Measurements from ENCODE around the gene MOB3C. TPM values are rescaled to one million over a fixed set of nuclear protein-coding genes. Genes with fewer than 3 reads are reported as not detected.

The MOB3C gene
- total and polyA plus RNA-seq, 2 donors (not counting 1 experiment from before 2014, with no cell fraction given): 9.1 to 14.9 TPM

GRCh38 chr1:46596846-46597245 lies 19.8 kb downstream of the MOB3C start:
- no peak for DNase-seq (ENCODE audit: low read depth in 2 of 2)
- no peak overlapping the region for H3K4me3 ChIP-seq (replicated peaks in 1 of 4; ENCODE audit: control extremely low read depth in 1 of 4, insufficient read depth in 1 of 4, low read depth in 3 of 4, low read length in 4 of 4)
- no peaks in the 10 kb centered on the region for H3K79me2 ChIP-seq (ENCODE audit: control insufficient read depth, insufficient read depth, low read length)
- no peak overlapping the region for H3K9ac ChIP-seq (ENCODE audit: insufficient read depth, low read length)
- no peaks in the 10 kb centered on the region for H3K27me3 ChIP-seq (ENCODE audit: control insufficient read depth, insufficient read depth, low read length)
- H2AFZ ChIP-seq (ENCODE audit: low read length): no peak overlapping the region
- no peak overlapping the region for H3K4me2 ChIP-seq (ENCODE audit: extremely low read depth, insufficient read depth, low read length)
- no peaks in the 10 kb centered on the region for H3K9me3 ChIP-seq (ENCODE audit: control insufficient read depth, insufficient read depth, low read depth, low read length)
- H3K27ac ChIP-seq (ENCODE audit: insufficient read depth, low read length): no peak overlapping the region
- TF ChIP-seq EZH2 (IDR thresholded peaks at IDR 0.05; ENCODE audit: low read length, missing control alignments) (no peak), CTCF (conservative IDR thresholded peaks at IDR 0.05 in 1 of 2, IDR thresholded peaks at IDR 0.05 in 1 of 2; ENCODE audit: low read depth in 1 of 2, low read length in 2 of 2) (no peak)
- H4K20me1 ChIP-seq (ENCODE audit: control insufficient read depth, extremely low read depth, insufficient read depth, low read length): no peaks in the 10 kb centered on the region
- no peaks in the 10 kb centered on the region for H3K36me3 ChIP-seq (ENCODE audit: control insufficient read depth, insufficient read depth, low read length)
- peaks cover 2% of the 10 kb centered on the region for H3K4me1 ChIP-seq (ENCODE audit: control insufficient read depth, extremely low read depth, insufficient read depth, low read length)

- no peak overlapping the region for H2AFZ ChIP-seq (ENCODE audit: low read length)
- no peaks in the 10 kb centered on the region for H3K79me2 ChIP-seq (ENCODE audit: control insufficient read depth, insufficient read depth, low read length)
- no peaks in the 10 kb centered on the region for H3K9me3 ChIP-seq (ENCODE audit: control insufficient read depth, insufficient read depth, low read depth, low read length)
- H4K20me1 ChIP-seq (ENCODE audit: control insufficient read depth, extremely low read depth, insufficient read depth, low read length): no peaks in the 10 kb centered on the region
- H3K4me3 ChIP-seq (replicated peaks in 1 of 4; ENCODE audit: control extremely low read depth in 1 of 4, insufficient read depth in 1 of 4, low read depth in 3 of 4, low read length in 4 of 4): no peak overlapping the region
- H3K4me2 ChIP-seq (ENCODE audit: extremely low read depth, insufficient read depth, low read length): no peak overlapping the region
- TF ChIP-seq CTCF (conservative IDR thresholded peaks at IDR 0.05 in 1 of 2, IDR thresholded peaks at IDR 0.05 in 1 of 2; ENCODE audit: low read depth in 1 of 2, low read length in 2 of 2) (no peak), EZH2 (IDR thresholded peaks at IDR 0.05; ENCODE audit: low read length, missing control alignments) (no peak)
- DNase-seq (ENCODE audit: low read depth in 2 of 2): no peak
- no peak overlapping the region for H3K9ac ChIP-seq (ENCODE audit: insufficient read depth, low read length)
- peaks cover 2% of the 10 kb centered on the region for H3K4me1 ChIP-seq (ENCODE audit: control insufficient read depth, extremely low read depth, insufficient read depth, low read length)
- peaks cover 4% of the 10 kb centered on the region for H3K36me3 ChIP-seq (ENCODE audit: control insufficient read depth, insufficient read depth, low read length)
- H3K27me3 ChIP-seq (ENCODE audit: control insufficient read depth, insufficient read depth, low read length): no peaks in the 10 kb centered on the region
- H3K27ac ChIP-seq (ENCODE audit: insufficient read depth, low read length): no peak overlapping the region
Measured at GRCh38 chr1:46596036-46596435, 20.6 kb downstream of the MOB3C start.

GRCh38 chr1:46595127-46595526 lies 21.5 kb downstream of the MOB3C start:
- H3K27ac ChIP-seq (ENCODE audit: insufficient read depth, low read length): no peak overlapping the region
- H3K27me3 ChIP-seq (ENCODE audit: control insufficient read depth, insufficient read depth, low read length): no peaks in the 10 kb centered on the region
- no peaks in the 10 kb centered on the region for H3K79me2 ChIP-seq (ENCODE audit: control insufficient read depth, insufficient read depth, low read length)
- DNase-seq (ENCODE audit: low read depth in 2 of 2): no peak
- H3K36me3 ChIP-seq (ENCODE audit: control insufficient read depth, insufficient read depth, low read length): peaks cover 5% of the 10 kb centered on the region
- no peak overlapping the region for H3K9ac ChIP-seq (ENCODE audit: insufficient read depth, low read length)
- H3K4me2 ChIP-seq (ENCODE audit: extremely low read depth, insufficient read depth, low read length): no peak overlapping the region
- peaks cover 2% of the 10 kb centered on the region for H3K4me1 ChIP-seq (ENCODE audit: control insufficient read depth, extremely low read depth, insufficient read depth, low read length)
- no peak overlapping the region for H2AFZ ChIP-seq (ENCODE audit: low read length)
- no peaks in the 10 kb centered on the region for H3K9me3 ChIP-seq (ENCODE audit: control insufficient read depth, insufficient read depth, low read depth, low read length)
- H4K20me1 ChIP-seq (ENCODE audit: control insufficient read depth, extremely low read depth, insufficient read depth, low read length): no peaks in the 10 kb centered on the region
- H3K4me3 ChIP-seq (replicated peaks in 1 of 4; ENCODE audit: control extremely low read depth in 1 of 4, insufficient read depth in 1 of 4, low read depth in 3 of 4, low read length in 4 of 4): no peak overlapping the region
- TF ChIP-seq EZH2 (IDR thresholded peaks at IDR 0.05; ENCODE audit: low read length, missing control alignments) (no peak), CTCF (conservative IDR thresholded peaks at IDR 0.05 in 1 of 2, IDR thresholded peaks at IDR 0.05 in 1 of 2; ENCODE audit: low read depth in 1 of 2, low read length in 2 of 2) (no peak)

Data from fibroblast of lung (primary cell).